ENCODE results near the gene CERS1.

DNA sequence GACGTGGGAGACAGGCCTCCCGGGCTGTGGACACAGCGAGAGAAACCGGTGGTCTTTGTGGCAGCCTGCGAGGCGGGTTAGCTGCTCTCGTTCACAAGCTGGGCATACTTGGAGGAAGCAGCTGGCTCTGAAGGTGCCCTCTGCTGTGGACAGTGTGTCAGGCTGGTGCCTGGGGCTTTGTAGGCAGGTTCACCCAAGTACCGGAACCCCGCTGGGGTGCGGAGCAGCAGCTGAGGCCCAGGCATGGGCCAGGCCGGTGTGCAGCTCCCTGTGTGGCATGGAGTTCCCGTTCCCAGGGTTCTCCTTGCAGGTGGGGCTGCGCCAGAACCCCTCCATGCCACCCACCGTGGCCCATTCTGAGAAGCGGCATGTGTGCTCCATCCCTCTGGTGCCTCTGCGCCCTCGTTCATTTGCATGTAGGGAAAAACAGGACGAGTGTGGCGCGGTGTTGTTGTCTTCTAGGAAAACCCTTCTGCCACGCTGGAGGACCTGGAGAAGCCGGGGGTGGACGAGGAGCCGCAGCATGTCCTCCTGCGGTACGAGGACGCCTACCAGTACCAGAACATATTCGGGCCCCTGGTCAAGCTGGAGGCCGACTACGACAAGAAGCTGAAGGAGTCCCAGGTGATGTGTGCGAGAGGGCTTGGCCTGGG lies 44.2 kb downstream of the CERS1 start:
- TF ChIP-seq RAD21 (IDR thresholded peaks at IDR 0.05; ENCODE audit: low read depth): no peak
- no peak for TF ChIP-seq USF1 (IDR thresholded peaks at IDR 0.05)
- no peak for TF ChIP-seq CREB1 (IDR thresholded peaks at IDR 0.05; ENCODE audit: low read depth)
- TF ChIP-seq, protein P1, sequence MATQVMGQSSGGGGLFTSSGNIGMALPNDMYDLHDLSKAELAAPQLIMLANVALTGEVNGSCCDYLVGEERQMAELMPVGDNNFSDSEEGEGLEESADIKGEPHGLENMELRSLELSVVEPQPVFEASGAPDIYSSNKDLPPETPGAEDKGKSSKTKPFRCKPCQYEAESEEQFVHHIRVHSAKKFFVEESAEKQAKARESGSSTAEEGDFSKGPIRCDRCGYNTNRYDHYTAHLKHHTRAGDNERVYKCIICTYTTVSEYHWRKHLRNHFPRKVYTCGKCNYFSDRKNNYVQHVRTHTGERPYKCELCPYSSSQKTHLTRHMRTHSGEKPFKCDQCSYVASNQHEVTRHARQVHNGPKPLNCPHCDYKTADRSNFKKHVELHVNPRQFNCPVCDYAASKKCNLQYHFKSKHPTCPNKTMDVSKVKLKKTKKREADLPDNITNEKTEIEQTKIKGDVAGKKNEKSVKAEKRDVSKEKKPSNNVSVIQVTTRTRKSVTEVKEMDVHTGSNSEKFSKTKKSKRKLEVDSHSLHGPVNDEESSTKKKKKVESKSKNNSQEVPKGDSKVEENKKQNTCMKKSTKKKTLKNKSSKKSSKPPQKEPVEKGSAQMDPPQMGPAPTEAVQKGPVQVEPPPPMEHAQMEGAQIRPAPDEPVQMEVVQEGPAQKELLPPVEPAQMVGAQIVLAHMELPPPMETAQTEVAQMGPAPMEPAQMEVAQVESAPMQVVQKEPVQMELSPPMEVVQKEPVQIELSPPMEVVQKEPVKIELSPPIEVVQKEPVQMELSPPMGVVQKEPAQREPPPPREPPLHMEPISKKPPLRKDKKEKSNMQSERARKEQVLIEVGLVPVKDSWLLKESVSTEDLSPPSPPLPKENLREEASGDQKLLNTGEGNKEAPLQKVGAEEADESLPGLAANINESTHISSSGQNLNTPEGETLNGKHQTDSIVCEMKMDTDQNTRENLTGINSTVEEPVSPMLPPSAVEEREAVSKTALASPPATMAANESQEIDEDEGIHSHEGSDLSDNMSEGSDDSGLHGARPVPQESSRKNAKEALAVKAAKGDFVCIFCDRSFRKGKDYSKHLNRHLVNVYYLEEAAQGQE (IDR thresholded peaks at IDR 0.05; ENCODE audit: low read depth): no peak
- TF ChIP-seq MAX (IDR thresholded peaks at IDR 0.05): no peak
- no peak for TF ChIP-seq TCF12 (IDR thresholded peaks at IDR 0.05; ENCODE audit: low read depth)
